K562 (cell line): ENCODE measurements around the gene HADHB. TPM values are rescaled to one million over a fixed set of nuclear protein-coding genes. Genes with fewer than 3 reads are reported as not detected.

Experiments used
- BRD4 ChIP-seq: fragments of 200-600 bp; sonication (generic); IDR thresholded peaks from 2 replicates; pipeline ENCODE4 v1.6.1; 2017; ENCODE audit warnings: inconsistent platforms
- CEBPG ChIP-seq, 3 experiments: fragments of 200-800 bp in 1 of 3; sonication (Bioruptor generic) in 1 of 3; sonication (generic) in 1 of 3; formaldehyde crosslinking in 1 of 3; IDR thresholded peaks in 2 of 3; conservative IDR thresholded peaks in 1 of 3; 2 replicates each; pipeline versions ENCODE4 v1.6.1 to v1.8.0; 2016 to 2022; ENCODE audit warnings: missing compliant biosample characterization in 2 of 3, missing genetic modification characterization in 2 of 3, mild to moderate bottlenecking in 1 of 3, missing genetic modification reagents in 1 of 3
- DDX20 ChIP-seq: fragments of 450-650 bp; IDR thresholded peaks from 2 replicates; pipeline ENCODE4 v1.6.1; 2016; ENCODE audit warnings: missing genetic modification characterization, low read depth, mild to moderate bottlenecking, missing compliant biosample characterization, moderate library complexity
- EZH2 ChIP-seq: IDR thresholded peaks from 2 replicates; pipeline ENCODE4 v1.6.1; 2012; ENCODE audit warnings: low read depth, mild to moderate bottlenecking, inconsistent platforms, low read length, borderline replicate concordance
- GATA2 ChIP-seq: sonication (generic); formaldehyde crosslinking; IDR thresholded peaks from 2 replicates; pipeline ENCODE4 v1.4.0; 2020; ENCODE audit warnings: mild to moderate bottlenecking, missing genetic modification reagents
- HDAC2 ChIP-seq: fragments of 450-650 bp; IDR thresholded peaks from 2 replicates; pipeline ENCODE4 v1.6.1; 2016; ENCODE audit warnings: mild to moderate bottlenecking
- HDAC8 ChIP-seq: fragments of 450-650 bp; IDR thresholded peaks from 2 replicates; pipeline ENCODE4 v1.6.1; 2016; ENCODE audit warnings: mild to moderate bottlenecking, missing genetic modification characterization, moderate library complexity, missing compliant biosample characterization
- KLF1 ChIP-seq: fragments of 450-650 bp; IDR thresholded peaks from 2 replicates; pipeline ENCODE4 v1.6.1; 2016; ENCODE audit warnings: missing genetic modification characterization, missing compliant biosample characterization
- MED1 ChIP-seq: sonication (generic); formaldehyde crosslinking; IDR thresholded peaks from 2 replicates; pipeline ENCODE4 v1.8.1; 2023; ENCODE audit warnings: missing genetic modification reagents, borderline replicate concordance
- NFYB ChIP-seq: IDR thresholded peaks from 2 replicates; pipeline ENCODE4 v1.6.1; 2011; ENCODE audit warnings: mild to moderate bottlenecking, moderate library complexity; ENCODE audit not compliant: insufficient read length; ENCODE audit errors: extremely low read depth
- PCBP1 ChIP-seq: fragments of 200-400 bp; formaldehyde crosslinking; IDR thresholded peaks from 2 replicates; pipeline ENCODE4 v1.6.1; 2018; ENCODE audit warnings: mild to moderate bottlenecking, low read depth, low read length; ENCODE audit not compliant: poor library complexity, severe bottlenecking
- POU5F1 ChIP-seq: fragments of 150-350 bp; IDR thresholded peaks from 2 replicates; pipeline ENCODE4 v1.6.1; 2014; ENCODE audit warnings: borderline replicate concordance, low read length, low read depth, mild to moderate bottlenecking; ENCODE audit not compliant: partially characterized antibody
- RHOXF2B ChIP-seq: fragments of 250-450 bp; sonication (Bioruptor Pico); conservative IDR thresholded peaks from 2 replicates; pipeline ENCODE4 v1.5.1; 2021
- RNF2 ChIP-seq: sonication (generic); IDR thresholded peaks from 2 replicates; pipeline ENCODE4 v1.6.1; 2016
- SIRT6 ChIP-seq: IDR thresholded peaks from one replicate; pipeline ENCODE4 v1.6.1; 2012; ENCODE audit warnings: low read depth, mild to moderate bottlenecking, control low read depth, inconsistent platforms, low read length, moderate library complexity
- STAT5A ChIP-seq: IDR thresholded peaks from 2 replicates; pipeline ENCODE4 v1.6.1; 2012; ENCODE audit warnings: low read length, inconsistent platforms, borderline replicate concordance
- TBL1XR1 ChIP-seq, 2 experiments: IDR thresholded peaks; 2 replicates each; pipeline ENCODE4 v1.6.1; 2012; ENCODE audit warnings: improper control_type of control experiment in 2 of 2, low read length in 2 of 2, mild to moderate bottlenecking in 1 of 2
- ZBTB7A ChIP-seq: IDR thresholded peaks from 2 replicates; pipeline ENCODE4 v1.6.1; 2011; ENCODE audit warnings: low read depth, mild to moderate bottlenecking, low read length, moderate library complexity, borderline replicate concordance; ENCODE audit not compliant: control insufficient read depth
- ZBTB8A ChIP-seq: fragments of 450-650 bp; IDR thresholded peaks from 2 replicates; pipeline ENCODE4 v1.6.1; 2018; ENCODE audit warnings: mild to moderate bottlenecking, moderate library complexity; ENCODE audit not compliant: partially characterized antibody
- ZNF184 ChIP-seq: sonication (generic); formaldehyde crosslinking; IDR thresholded peaks from 2 replicates; pipeline ENCODE4 v1.5.0; 2020; ENCODE audit warnings: missing genetic modification reagents
- ZNF263 ChIP-seq: sonication (generic); formaldehyde crosslinking; IDR thresholded peaks from 2 replicates; pipeline ENCODE4 v1.8.0; 2022; ENCODE audit warnings: mild to moderate bottlenecking, missing genetic modification reagents, borderline replicate concordance
- ZNF561 ChIP-seq: fragments of 450-650 bp; formaldehyde crosslinking; conservative IDR thresholded peaks from 2 replicates; pipeline ENCODE4 v1.4.0; 2020; ENCODE audit warnings: mild to moderate bottlenecking, moderate library complexity
- polyA plus RNA-seq, 8 experiments: library from polyadenylated mRNA; depleted of rRNA in 4 of 8; stranded (reverse) in 5 of 8; unstranded in 3 of 8; fragments of >200 nt; fragmentation: Nextera tagmentation in 2 of 8; fragmentation: Illumina TruSeq in 1 of 8; extraction: Ambion mirVana in 2 of 8; extraction: Trizol in 1 of 8; gene quantifications; 2 replicates each; pipeline versions ENCODE4 v1.2.1 to v1.2.3, GENCODE V29; 2011 to 2014; ENCODE audit warnings: inconsistent platforms in 1 of 8, missing spikeins in 1 of 8
- total RNA-seq, 7 experiments: library from RNA; depleted of rRNA in 6 of 7; stranded (reverse); fragments of >200 nt in 6 of 7; fragmentation: Illumina TruSeq in 2 of 7; extraction: Trizol in 2 of 7; gene quantifications; 2 replicates each; pipeline versions ENCODE4 v1.2.1 to v1.2.3, GENCODE V29; 2011 to 2021; ENCODE audit warnings: low replicate concordance in 1 of 7
- TF ChIP-seq, protein P1 (sequence below): sonication (generic); formaldehyde crosslinking; IDR thresholded peaks from 2 replicates; pipeline ENCODE4 v1.8.0; 2022; ENCODE audit warnings: mild to moderate bottlenecking, missing genetic modification reagents

HADHB gene
- total and polyA plus RNA-seq, 9 of the 15 experiments (the other 6 are each of a cell fraction or from before 2014, with no cell fraction given) = 67.3 to 199 (median 100) TPM

DNA sequence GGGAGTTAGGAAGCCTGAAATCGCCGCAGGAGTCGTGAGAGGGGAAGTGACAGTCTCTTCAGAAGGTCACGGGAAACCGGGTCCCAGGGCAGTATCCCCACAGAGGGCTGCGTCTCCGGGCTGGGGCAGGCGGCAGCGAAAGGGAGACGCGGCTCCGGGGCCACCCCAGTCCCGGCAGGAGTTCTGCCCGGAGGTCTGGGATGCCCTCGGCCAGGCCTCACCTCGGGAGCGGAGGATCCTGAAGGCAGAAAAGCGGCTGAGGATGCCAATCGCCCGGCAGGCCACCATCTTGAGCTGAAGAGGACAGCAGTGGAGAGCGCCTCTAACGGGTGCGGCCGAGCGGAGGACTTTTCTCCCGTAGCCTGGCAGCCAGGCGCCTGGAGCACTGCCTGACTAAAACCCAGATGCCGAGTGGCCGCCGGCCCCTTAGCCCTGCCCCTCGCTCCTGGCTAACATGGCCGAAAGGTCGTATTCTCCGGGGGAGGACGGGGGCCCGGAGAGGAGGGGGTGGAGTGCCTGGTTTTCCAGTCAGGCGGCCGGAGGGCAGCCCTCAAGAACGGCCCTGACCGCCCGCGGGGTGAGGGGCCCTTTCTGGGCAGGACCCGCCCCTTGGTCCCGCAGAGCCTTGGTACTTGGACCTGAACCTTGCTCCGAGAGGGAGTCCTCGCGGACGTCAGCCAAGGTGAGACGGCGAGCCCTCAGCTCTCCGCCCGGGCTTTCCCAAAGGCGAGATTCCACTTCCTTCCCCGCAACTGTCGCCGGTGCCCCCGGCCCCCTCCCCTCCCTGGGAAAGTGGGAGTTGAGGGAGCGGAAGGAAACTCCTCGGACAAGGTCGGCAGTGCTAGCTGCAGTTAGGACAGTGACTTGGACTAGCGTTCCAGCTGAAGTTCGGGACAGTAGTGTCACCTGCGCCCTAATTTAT lies at the start of gene HADHB, which contains the start of gene HADHA (continued):
- no peak for TF ChIP-seq HDAC8 (tag)
- TF ChIP-seq ZBTB7A = no peak; the same call in 1 of the 2 replicates
- TF ChIP-seq KLF1 (tag) = 0 out of 2 replicates have a peak, but pooled peaks have one; percentile 13
- peak; percentile 68 for TF ChIP-seq ZNF263 (CRISPR knock-in tag)
- TF ChIP-seq RNF2 = no peak; the same call in 1 of the 2 replicates
- no peak for TF ChIP-seq ZBTB8A
- no peak for TF ChIP-seq NFYB
- TF ChIP-seq, protein P1, sequence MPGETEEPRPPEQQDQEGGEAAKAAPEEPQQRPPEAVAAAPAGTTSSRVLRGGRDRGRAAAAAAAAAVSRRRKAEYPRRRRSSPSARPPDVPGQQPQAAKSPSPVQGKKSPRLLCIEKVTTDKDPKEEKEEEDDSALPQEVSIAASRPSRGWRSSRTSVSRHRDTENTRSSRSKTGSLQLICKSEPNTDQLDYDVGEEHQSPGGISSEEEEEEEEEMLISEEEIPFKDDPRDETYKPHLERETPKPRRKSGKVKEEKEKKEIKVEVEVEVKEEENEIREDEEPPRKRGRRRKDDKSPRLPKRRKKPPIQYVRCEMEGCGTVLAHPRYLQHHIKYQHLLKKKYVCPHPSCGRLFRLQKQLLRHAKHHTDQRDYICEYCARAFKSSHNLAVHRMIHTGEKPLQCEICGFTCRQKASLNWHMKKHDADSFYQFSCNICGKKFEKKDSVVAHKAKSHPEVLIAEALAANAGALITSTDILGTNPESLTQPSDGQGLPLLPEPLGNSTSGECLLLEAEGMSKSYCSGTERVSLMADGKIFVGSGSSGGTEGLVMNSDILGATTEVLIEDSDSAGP = no peak
- TF ChIP-seq STAT5A = no peak; the same call in 1 of the 2 replicates
- TF ChIP-seq SIRT6 = no peak
- TF ChIP-seq ZNF184 (CRISPR knock-in tag) = no peak
- TF ChIP-seq HDAC2 = peak; percentile 38; the same call in 1 of the 2 replicates
- TF ChIP-seq CEBPG (CRISPR knock-in tag; IDR thresholded peaks at IDR 0.05) = peak; percentile 34; the same call in 1 of the 2 replicates
- TF ChIP-seq CEBPG (tag; conservative IDR thresholded peaks at IDR 0.05 in 1 of 2, IDR thresholded peaks at IDR 0.05 in 1 of 2) = no peak
- TF ChIP-seq GATA2 (CRISPR knock-in tag) = no peak
- no peak for TF ChIP-seq MED1 (CRISPR knock-in tag)
- TF ChIP-seq ZNF561 (CRISPR knock-in tag) = no peak
- TF ChIP-seq RHOXF2B = no peak
- TF ChIP-seq DDX20 (tag) = no peak
- TF ChIP-seq POU5F1 = no peak
- peak; percentile 76 for TF ChIP-seq PCBP1
- no peak for TF ChIP-seq EZH2
- peak in 1 of 2 experiments; percentile 43; a peak in 1 of 4 replicates for TF ChIP-seq TBL1XR1 (IDR thresholded peaks at IDR 0.05; ENCODE audit: low read length in 2 of 2)
- TF ChIP-seq BRD4 = no peak
